Measurements from ENCODE around the gene LAMA5.

LAMA5 gene

GRCh38 chr20:62357681-62358080, 9.4 kb downstream of the LAMA5 start:
- Histone ChIP-seq H3K27ac (ENCODE audit: insufficient read depth, low read length, poor library complexity, severe bottlenecking) (no peak overlapping the region), H3K9me3 (ENCODE audit: control insufficient read depth, low read length) (no peaks in the 10 kb centered on the region), H3K27me3 (replicated peaks; ENCODE audit: control insufficient read depth, insufficient read depth, low read length, poor library complexity, severe bottlenecking) (no peaks in the 10 kb centered on the region), H3K36me3 (ENCODE audit: control insufficient read depth, insufficient read depth, low read length) (no peaks in the 10 kb centered on the region), H3K4me3 (ENCODE audit: insufficient read depth, low read depth, low read length, poor library complexity, severe bottlenecking) (no peak overlapping the region), H3K4me1 (ENCODE audit: control insufficient read depth, insufficient read depth, low read length, poor library complexity, severe bottlenecking) (no peaks in the 10 kb centered on the region)
- no peak for DNase-seq

DNA sequence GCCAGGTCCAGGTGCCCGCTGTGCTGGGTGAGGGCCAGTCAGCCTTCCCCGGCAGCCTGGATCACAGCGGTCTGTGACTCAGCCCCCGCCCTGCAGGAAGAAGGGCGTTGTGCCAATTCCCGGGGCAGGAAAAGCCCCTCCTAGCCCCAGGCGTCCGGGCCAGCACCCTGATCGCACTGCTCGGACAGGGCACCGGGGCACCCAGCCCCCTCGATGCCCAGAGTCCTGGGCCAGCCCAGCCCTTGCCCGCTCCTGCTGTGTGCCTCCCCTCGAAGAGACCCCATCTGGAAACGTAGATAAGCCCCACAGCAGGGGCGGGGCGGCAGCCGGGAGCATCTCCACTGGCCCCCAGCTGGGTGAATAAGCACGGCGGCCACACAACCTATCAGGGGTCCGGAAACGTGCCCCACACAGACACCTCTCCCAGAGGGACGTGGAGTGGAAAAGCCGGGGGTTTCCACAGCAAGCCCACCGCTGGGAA, 9.9 kb downstream of the LAMA5 start:
- Histone ChIP-seq H3K4me1 (ENCODE audit: control insufficient read depth, insufficient read depth, low read length, poor library complexity, severe bottlenecking) (no peaks in the 10 kb centered on the region), H3K4me3 (ENCODE audit: insufficient read depth, low read depth, low read length, poor library complexity, severe bottlenecking) (no peak overlapping the region), H3K27me3 (replicated peaks; ENCODE audit: control insufficient read depth, insufficient read depth, low read length, poor library complexity, severe bottlenecking) (no peaks in the 10 kb centered on the region), H3K36me3 (ENCODE audit: control insufficient read depth, insufficient read depth, low read length) (no peaks in the 10 kb centered on the region), H3K27ac (ENCODE audit: insufficient read depth, low read length, poor library complexity, severe bottlenecking) (no peak overlapping the region), H3K9me3 (ENCODE audit: control insufficient read depth, low read length) (no peaks in the 10 kb centered on the region)
- no peak for DNase-seq

- Histone ChIP-seq H3K27me3 (replicated peaks; ENCODE audit: control insufficient read depth, insufficient read depth, low read length, poor library complexity, severe bottlenecking) (no peaks in the 10 kb centered on the region), H3K27ac (ENCODE audit: insufficient read depth, low read length, poor library complexity, severe bottlenecking) (no peak overlapping the region), H3K9me3 (ENCODE audit: control insufficient read depth, low read length) (no peaks in the 10 kb centered on the region), H3K36me3 (ENCODE audit: control insufficient read depth, insufficient read depth, low read length) (no peaks in the 10 kb centered on the region), H3K4me1 (ENCODE audit: control insufficient read depth, insufficient read depth, low read length, poor library complexity, severe bottlenecking) (no peaks in the 10 kb centered on the region), H3K4me3 (ENCODE audit: insufficient read depth, low read depth, low read length, poor library complexity, severe bottlenecking) (no peak overlapping the region)
- no peak for DNase-seq
Measured at GRCh38 chr20:62356589-62357186, 10.4 kb downstream of the LAMA5 start.

DNA sequence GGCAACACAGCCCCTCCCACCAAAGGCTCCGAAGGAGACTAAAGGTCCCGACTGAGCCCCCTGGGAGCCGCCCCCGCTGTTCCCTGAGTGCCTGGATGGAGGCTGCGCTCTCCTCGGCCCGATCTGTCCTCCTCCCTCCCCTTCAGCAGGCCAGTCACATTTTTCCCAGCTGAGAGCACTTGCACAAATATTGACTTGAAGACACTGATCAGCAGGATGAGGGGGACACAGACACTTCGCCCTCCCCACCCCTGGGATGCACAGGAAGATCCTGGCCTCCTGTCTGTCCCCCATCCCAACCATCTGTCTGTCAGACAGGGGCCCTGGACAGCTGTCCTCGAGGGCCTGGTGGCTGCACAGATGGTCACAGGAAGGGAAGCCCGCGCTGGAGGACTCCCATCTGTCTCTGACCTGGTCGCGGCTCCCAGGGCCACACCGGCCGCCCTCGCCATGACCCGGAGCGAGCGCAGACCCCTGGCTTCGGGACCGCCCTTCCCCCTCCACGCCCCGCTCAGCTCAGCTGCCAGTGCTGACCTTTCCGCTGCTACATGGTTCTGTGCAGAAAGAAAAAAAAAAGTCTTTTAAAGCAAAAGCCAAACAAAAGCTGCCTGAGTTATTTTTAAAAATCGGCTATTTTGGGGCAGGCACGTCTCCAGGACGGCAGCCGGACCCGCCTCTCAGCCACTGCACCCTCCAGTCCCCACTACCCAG, 11.1 kb downstream of the LAMA5 start:
- Histone ChIP-seq H3K27me3 (replicated peaks; ENCODE audit: control insufficient read depth, insufficient read depth, low read length, poor library complexity, severe bottlenecking) (no peaks in the 10 kb centered on the region), H3K4me1 (ENCODE audit: control insufficient read depth, insufficient read depth, low read length, poor library complexity, severe bottlenecking) (no peaks in the 10 kb centered on the region), H3K27ac (ENCODE audit: insufficient read depth, low read length, poor library complexity, severe bottlenecking) (no peak overlapping the region), H3K4me3 (ENCODE audit: insufficient read depth, low read depth, low read length, poor library complexity, severe bottlenecking) (no peak overlapping the region), H3K9me3 (ENCODE audit: control insufficient read depth, low read length) (no peaks in the 10 kb centered on the region), H3K36me3 (ENCODE audit: control insufficient read depth, insufficient read depth, low read length) (no peaks in the 10 kb centered on the region)
- no peak for DNase-seq

- no peaks in the 10 kb centered on the region for H3K4me1 ChIP-seq (ENCODE audit: control insufficient read depth, insufficient read depth, low read length, poor library complexity, severe bottlenecking)
- H3K9me3 ChIP-seq (ENCODE audit: control insufficient read depth, low read length), result no peaks in the 10 kb centered on the region
- no peak overlapping the region for H3K4me3 ChIP-seq (ENCODE audit: insufficient read depth, low read depth, low read length, poor library complexity, severe bottlenecking)
- H3K36me3 ChIP-seq (ENCODE audit: control insufficient read depth, insufficient read depth, low read length), result no peaks in the 10 kb centered on the region
- H3K27ac ChIP-seq (ENCODE audit: insufficient read depth, low read length, poor library complexity, severe bottlenecking), result no peak overlapping the region
- DNase-seq, result no peak
- no peaks in the 10 kb centered on the region for H3K27me3 ChIP-seq (replicated peaks; ENCODE audit: control insufficient read depth, insufficient read depth, low read length, poor library complexity, severe bottlenecking)
Measured at GRCh38 chr20:62355516-62355877, 11.6 kb downstream of the LAMA5 start.

DNA sequence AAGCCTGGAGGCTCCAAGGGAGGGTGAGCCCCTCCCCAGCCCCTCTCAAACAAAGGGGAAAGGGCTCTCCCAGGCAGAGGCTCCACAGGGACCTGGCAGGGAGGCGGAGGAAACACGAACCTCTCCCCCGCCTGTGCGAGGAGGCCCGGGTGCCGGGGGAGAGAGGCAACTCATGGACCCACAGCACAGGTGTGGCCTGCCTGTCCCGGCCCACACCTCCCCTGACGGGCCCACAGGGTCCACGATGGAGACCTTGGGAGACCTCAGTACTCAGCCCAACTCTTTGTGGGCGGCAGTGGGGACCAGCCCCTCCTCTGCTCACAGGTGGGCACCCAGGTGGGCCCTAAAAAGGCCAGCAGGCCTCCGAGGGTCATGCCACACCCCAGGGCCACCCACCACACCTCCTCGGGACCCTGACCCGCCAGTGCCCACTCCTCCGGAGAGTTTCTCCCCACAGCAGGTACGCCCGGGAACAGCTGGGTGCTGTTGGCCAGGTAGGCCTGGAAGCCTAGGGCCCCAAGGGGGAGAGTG, 12.2 kb downstream of the LAMA5 start:
- H3K4me1 ChIP-seq (ENCODE audit: control insufficient read depth, insufficient read depth, low read length, poor library complexity, severe bottlenecking), result no peaks in the 10 kb centered on the region

DNA sequence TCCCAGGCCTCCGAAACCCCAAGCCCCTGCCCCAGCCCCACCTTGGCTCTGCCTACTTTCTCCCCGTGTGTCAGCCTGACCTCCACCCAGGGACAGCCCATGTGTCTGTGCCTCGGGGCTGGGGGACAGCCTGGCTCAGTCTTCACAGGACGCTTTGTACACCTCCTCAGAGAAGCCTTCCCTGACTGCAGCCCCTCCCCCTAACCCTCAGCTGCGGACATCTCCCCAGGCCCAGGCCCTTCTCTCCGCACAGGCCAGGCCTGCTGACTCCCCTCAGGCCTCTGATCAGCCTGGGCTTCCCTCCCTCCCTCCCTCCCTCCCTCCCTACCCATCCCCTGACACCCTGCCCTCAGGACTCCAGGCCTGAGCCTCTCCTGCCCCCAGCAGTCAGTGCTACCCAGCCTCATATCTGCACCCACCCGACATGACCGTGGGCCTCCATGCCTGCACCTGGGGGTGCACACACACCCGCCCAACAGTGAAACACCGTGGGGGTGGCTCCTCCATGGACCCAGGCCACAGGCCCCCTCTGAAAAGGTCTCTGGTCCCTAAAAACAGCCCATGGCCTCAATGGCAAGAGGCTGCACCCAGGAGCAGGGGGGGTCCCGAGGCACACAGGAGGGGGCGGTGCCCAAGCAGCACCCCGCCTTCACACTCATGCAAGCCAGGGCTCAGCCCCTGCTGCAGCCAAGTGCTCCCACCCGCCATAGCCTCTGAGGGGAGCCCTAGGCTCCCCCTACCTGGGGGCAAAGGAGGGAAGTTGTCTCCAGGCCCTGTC, 12.9 kb downstream of the LAMA5 start:
- no peaks in the 10 kb centered on the region for H3K4me1 ChIP-seq (ENCODE audit: control insufficient read depth, insufficient read depth, low read length, poor library complexity, severe bottlenecking)
- H3K4me3 ChIP-seq (ENCODE audit: insufficient read depth, low read depth, low read length, poor library complexity, severe bottlenecking), result no peak overlapping the region
- no peaks in the 10 kb centered on the region for H3K27me3 ChIP-seq (replicated peaks; ENCODE audit: control insufficient read depth, insufficient read depth, low read length, poor library complexity, severe bottlenecking)
- H3K36me3 ChIP-seq (ENCODE audit: control insufficient read depth, insufficient read depth, low read length), result no peaks in the 10 kb centered on the region
- no peak for DNase-seq
- no peaks in the 10 kb centered on the region for H3K9me3 ChIP-seq (ENCODE audit: control insufficient read depth, low read length)
- H3K27ac ChIP-seq (ENCODE audit: insufficient read depth, low read length, poor library complexity, severe bottlenecking), result no peak overlapping the region

More for the DNA sequence above, 12.2 kb downstream of the LAMA5 start:
- Histone ChIP-seq H3K4me3 (ENCODE audit: insufficient read depth, low read depth, low read length, poor library complexity, severe bottlenecking) (no peak overlapping the region), H3K27ac (ENCODE audit: insufficient read depth, low read length, poor library complexity, severe bottlenecking) (no peak overlapping the region), H3K36me3 (ENCODE audit: control insufficient read depth, insufficient read depth, low read length) (no peaks in the 10 kb centered on the region), H3K9me3 (ENCODE audit: control insufficient read depth, low read length) (no peaks in the 10 kb centered on the region), H3K27me3 (replicated peaks; ENCODE audit: control insufficient read depth, insufficient read depth, low read length, poor library complexity, severe bottlenecking) (no peaks in the 10 kb centered on the region)
- no peak for DNase-seq

DNA sequence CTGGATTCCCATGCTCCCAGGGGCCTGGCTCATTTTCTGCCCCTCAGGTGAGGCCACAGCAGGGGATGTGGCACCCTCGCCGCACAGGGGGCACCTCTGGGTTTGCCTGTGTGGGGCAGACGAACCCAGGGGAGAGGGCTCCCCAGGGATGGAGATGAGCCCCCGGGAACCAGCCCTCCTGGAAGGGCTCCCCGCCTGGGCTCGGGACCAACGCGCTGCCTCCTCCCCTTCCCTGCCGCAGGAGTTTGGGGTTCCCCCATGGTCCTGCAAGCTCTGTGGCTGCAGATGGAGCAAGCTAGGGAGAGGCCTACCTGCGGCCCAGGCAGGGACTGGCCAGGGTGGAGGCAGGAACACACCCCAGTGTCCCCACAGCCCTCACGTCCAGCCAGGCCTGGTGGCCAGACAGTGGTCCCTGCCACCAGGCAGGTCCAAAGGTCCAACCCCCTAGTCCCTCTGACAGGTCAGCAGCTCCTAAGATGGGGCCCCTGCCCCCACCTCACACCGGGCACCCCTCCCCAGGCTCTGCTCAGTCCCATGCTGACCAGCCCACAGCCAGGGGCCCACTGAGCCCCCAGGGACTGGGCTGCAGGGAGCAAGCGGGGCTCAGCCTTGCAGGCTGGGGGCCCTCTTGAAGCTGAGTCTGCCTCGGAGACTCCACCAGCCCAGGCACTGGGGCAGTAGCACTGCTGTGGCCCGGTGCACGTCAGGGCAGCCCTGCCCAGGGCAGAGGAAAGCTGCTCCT, 13.7 kb downstream of the LAMA5 start:
- no peak overlapping the region for H3K4me3 ChIP-seq (ENCODE audit: insufficient read depth, low read depth, low read length, poor library complexity, severe bottlenecking)

GRCh38 chr20:62352402-62353288, 14.5 kb downstream of the LAMA5 start:
- H3K27me3 ChIP-seq (replicated peaks; ENCODE audit: control insufficient read depth, insufficient read depth, low read length, poor library complexity, severe bottlenecking), result no peaks in the 10 kb centered on the region
- H3K4me3 ChIP-seq (ENCODE audit: insufficient read depth, low read depth, low read length, poor library complexity, severe bottlenecking), result no peak overlapping the region
- H3K36me3 ChIP-seq (ENCODE audit: control insufficient read depth, insufficient read depth, low read length), result no peaks in the 10 kb centered on the region
- no peak for DNase-seq
- no peak overlapping the region for H3K27ac ChIP-seq (ENCODE audit: insufficient read depth, low read length, poor library complexity, severe bottlenecking)
- no peaks in the 10 kb centered on the region for H3K9me3 ChIP-seq (ENCODE audit: control insufficient read depth, low read length)
- H3K4me1 ChIP-seq (ENCODE audit: control insufficient read depth, insufficient read depth, low read length, poor library complexity, severe bottlenecking), result no peaks in the 10 kb centered on the region

More for the DNA sequence above, 13.7 kb downstream of the LAMA5 start:
- H3K9me3 ChIP-seq (ENCODE audit: control insufficient read depth, low read length), result no peaks in the 10 kb centered on the region
- no peak for DNase-seq
- H3K36me3 ChIP-seq (ENCODE audit: control insufficient read depth, insufficient read depth, low read length), result no peaks in the 10 kb centered on the region
- no peaks in the 10 kb centered on the region for H3K4me1 ChIP-seq (ENCODE audit: control insufficient read depth, insufficient read depth, low read length, poor library complexity, severe bottlenecking)
- H3K27ac ChIP-seq (ENCODE audit: insufficient read depth, low read length, poor library complexity, severe bottlenecking), result no peak overlapping the region
- no peaks in the 10 kb centered on the region for H3K27me3 ChIP-seq (replicated peaks; ENCODE audit: control insufficient read depth, insufficient read depth, low read length, poor library complexity, severe bottlenecking)
